Retinal pigment epithelial cell (primary cell): Measurements from ENCODE around the gene NKD1.

Experiments used
- DNase-seq: peaks from one replicate; pipeline ENCODE4 v3.0.0-alpha.2; 2010; ENCODE audit warnings: low read depth
- H3K4me3 ChIP-seq: 2 replicates; pipeline ENCODE4 v1.5.1; 2011; ENCODE audit warnings: mild to moderate bottlenecking, low read length, control low read depth, moderate library complexity
- CTCF ChIP-seq: conservative IDR thresholded peaks from 2 replicates; pipeline ENCODE4 v1.5.1; 2011; ENCODE audit warnings: low read depth, low read length, control low read depth, inconsistent platforms

Gene NKD1

DNA sequence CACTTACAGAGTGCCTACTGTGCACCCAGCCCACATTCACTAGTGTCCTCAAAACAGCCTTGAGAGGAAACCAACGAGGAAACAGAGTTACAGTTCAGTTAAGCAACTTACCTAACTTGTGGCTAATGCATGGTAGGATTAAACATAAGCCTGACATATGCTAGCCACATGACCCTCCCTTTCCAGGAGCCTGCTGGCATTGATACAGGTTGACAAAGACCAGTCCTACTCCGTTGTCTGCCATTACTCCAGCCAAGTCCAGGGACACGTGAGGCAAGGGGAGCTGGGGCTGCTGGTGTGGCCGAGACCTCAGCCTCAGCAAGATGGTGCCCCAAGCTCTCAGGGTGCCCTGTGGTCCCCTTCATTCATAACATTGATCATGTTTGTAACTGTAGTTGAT lies 95.0 kb downstream of the NKD1 start:
- no peak overlapping the region for H3K4me3 ChIP-seq
- no peak for TF ChIP-seq CTCF
- DNase-seq: no peak

- DNase-seq: no peak
- H3K4me3 ChIP-seq: no peak overlapping the region
- TF ChIP-seq CTCF: no peak
Observed at GRCh38 chr16:50644245-50644644, 96.0 kb downstream of the NKD1 start.

DNA sequence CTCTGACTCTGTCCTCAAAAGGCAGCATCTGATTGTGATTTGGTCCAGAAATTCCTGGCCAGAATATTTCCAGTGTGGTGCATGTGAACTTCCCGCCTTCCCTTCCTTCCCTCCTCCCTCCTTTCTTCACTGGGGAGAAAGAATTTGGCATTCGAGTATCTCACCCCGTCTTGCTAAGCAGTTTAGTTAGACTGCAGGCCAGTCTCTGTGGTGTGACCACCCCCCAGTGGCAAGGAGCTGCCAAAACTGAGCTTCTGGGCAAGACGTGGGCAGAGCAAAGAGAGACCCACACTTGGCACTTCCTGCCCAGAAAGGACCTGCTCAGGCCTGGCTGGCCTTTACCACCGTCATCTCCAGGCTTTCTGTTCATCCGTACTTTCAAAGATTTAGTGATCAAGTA lies 96.5 kb downstream of the NKD1 start:
- peak; percentile 30 for TF ChIP-seq CTCF
- no peak for DNase-seq

GRCh38 chr16:50645563-50646220 lies 97.5 kb downstream of the NKD1 start:
- DNase-seq: no peak
- TF ChIP-seq CTCF: no peak
- no peak overlapping the region for H3K4me3 ChIP-seq

More for the DNA sequence above, 96.5 kb downstream of the NKD1 start:
- H3K4me3 ChIP-seq: no peak overlapping the region

DNA sequence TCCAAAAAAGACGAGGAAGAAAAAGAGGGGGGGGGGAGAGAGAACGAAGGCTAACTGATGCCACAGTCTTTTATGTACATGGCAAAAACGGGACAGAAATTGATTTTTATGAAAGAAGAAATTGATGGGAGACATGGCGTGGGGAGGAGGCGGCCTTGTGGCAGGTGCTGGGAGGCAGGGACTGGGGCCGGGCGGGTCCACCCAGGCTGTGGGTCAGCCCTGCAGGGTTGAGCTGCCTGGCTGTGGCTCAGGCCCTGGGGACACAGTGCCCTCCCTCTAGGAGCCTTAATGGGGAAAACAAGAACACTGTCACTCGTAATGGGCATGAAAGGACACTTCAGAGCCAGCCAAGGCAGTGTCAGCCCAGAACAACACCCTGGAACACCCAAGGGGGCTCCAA lies 98.1 kb downstream of the NKD1 start:
- H3K4me3 ChIP-seq: no peak overlapping the region
- no peak for DNase-seq

GRCh38 chr16:50651835-50652438 lies 103.7 kb downstream of the NKD1 start:
- no peak overlapping the region for H3K4me3 ChIP-seq
- no peak for TF ChIP-seq CTCF
- no peak for DNase-seq

More for the DNA sequence above, 98.1 kb downstream of the NKD1 start:
- TF ChIP-seq CTCF: no peak

DNA sequence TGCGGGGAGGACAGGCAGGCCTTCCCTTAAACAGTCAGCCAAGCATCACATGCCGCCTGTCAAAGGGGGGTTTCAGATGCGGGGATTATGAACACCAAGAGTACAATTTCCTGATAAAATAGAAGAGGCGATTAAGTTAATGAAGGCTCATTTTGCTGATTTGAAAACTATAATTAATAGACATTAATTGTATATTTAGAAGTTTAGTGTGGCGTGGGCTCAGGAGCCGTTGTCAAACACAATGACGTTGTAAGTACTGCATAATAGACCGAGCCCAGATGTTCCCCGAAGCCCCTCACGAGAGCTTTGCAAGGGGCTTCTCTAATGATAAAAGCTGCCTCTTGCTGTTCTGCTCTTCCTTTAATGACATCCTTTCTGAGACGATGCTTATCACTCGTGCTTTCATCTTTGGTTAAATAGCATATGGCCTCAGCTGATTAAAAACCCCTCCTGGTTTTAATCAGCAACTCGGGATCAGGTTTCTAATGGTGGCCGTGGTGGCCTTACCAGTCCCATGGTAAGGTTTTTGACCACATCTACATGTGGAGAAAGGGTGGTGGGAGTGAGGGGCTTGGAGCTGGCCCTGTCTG lies 104.7 kb downstream of the NKD1 start:
- TF ChIP-seq CTCF: no peak

More for the DNA sequence above, 104.7 kb downstream of the NKD1 start:
- no peak for DNase-seq
- H3K4me3 ChIP-seq: no peak overlapping the region
